ENCODE data around the gene TRMT112. TPM values are rescaled to one million over a fixed set of nuclear protein-coding genes. Genes with fewer than 3 reads are reported as not detected.

The TRMT112 gene
- polyA plus RNA-seq, 1 experiment, result 154 TPM

GRCh38 chr11:64355078-64355940 lies 38.0 kb upstream of the TRMT112 start:
- peak; percentile 92 for TF ChIP-seq CTCF (IDR thresholded peaks at IDR 0.05; ENCODE audit: insufficient read depth, low read depth, low read length)
- H3K36me3 ChIP-seq (ENCODE audit: control insufficient read depth, insufficient read depth, low read length), result no peaks in the 10 kb centered on the region
- H3K27me3 ChIP-seq (ENCODE audit: control insufficient read depth, insufficient read depth, low read length), result no peaks in the 10 kb centered on the region
- no peak overlapping the region for H3K4me3 ChIP-seq (ENCODE audit: low read depth, low read length)
- DNase-seq (ENCODE audit: low read depth), result no peak
- ChIA-PET CTCF (interaction anchor here (0.6 to 6.8 kb wide), 21 partner anchors 11 to 568 kb away, joined by 3 to 71 read pairs (median 4); partner anchors contain the start of genes BAD, ESRRA, PPP1R14B and PRDX5), POLR2A (interaction anchor here (0.9 to 1.1 kb wide), 2 partner anchors 13 to 51 kb away, joined by 3 to 24 read pairs; no protein-coding TSS in a partner anchor)

- Histone ChIP-seq H3K4me3 (ENCODE audit: low read depth, low read length) (no peak overlapping the region), H3K36me3 (ENCODE audit: control insufficient read depth, insufficient read depth, low read length) (no peaks in the 10 kb centered on the region), H3K27me3 (ENCODE audit: control insufficient read depth, insufficient read depth, low read length) (no peaks in the 10 kb centered on the region)
- TF ChIP-seq CTCF (IDR thresholded peaks at IDR 0.05; ENCODE audit: insufficient read depth, low read depth, low read length), result no peak
- DNase-seq (ENCODE audit: low read depth), result no peak
- CTCF ChIA-PET, result interaction anchor here (0.6 to 6.8 kb wide), 9 partner anchors 10 to 103 kb away, joined by 3 to 71 read pairs (median 6); partner anchors contain the start of genes PLCB3, PRDX5 and TRMT112
- POLR2A ChIA-PET, result interaction anchor here (0.9 kb wide), 1 partner anchor 11 kb away, joined by 24 read pairs; no protein-coding TSS in a partner anchor
Observed at GRCh38 chr11:64353715-64354506, 36.6 kb upstream of the TRMT112 start.

- POLR2A ChIA-PET, result no interaction called here
- H3K4me3 ChIP-seq (ENCODE audit: low read depth, low read length), result no peak overlapping the region
- H3K27me3 ChIP-seq (ENCODE audit: control insufficient read depth, insufficient read depth, low read length), result no peaks in the 10 kb centered on the region; the same call in 1 of the 2 replicates
- no peaks in the 10 kb centered on the region for H3K36me3 ChIP-seq (ENCODE audit: control insufficient read depth, insufficient read depth, low read length)
- no peak for DNase-seq (ENCODE audit: low read depth)
- CTCF ChIA-PET, result interaction anchor here (0.7 to 6.8 kb wide), 5 partner anchors 9 to 102 kb away, joined by 3 to 71 read pairs (median 7); partner anchors contain the start of genes PLCB3, PRDX5 and TRMT112
- TF ChIP-seq CTCF (IDR thresholded peaks at IDR 0.05; ENCODE audit: insufficient read depth, low read depth, low read length), result no peak
Observed at GRCh38 chr11:64352995-64353714, 35.8 kb upstream of the TRMT112 start.

- Histone ChIP-seq H3K27me3 (ENCODE audit: control insufficient read depth, insufficient read depth, low read length) (no peaks in the 10 kb centered on the region; the same call in 1 of the 2 replicates), H3K4me3 (ENCODE audit: low read depth, low read length) (no peak overlapping the region), H3K36me3 (ENCODE audit: control insufficient read depth, insufficient read depth, low read length) (no peaks in the 10 kb centered on the region)
- POLR2A ChIA-PET, result no interaction called here
- TF ChIP-seq CTCF (IDR thresholded peaks at IDR 0.05; ENCODE audit: insufficient read depth, low read depth, low read length), result no peak
- CTCF ChIA-PET, result interaction anchor here (1.5 to 6.8 kb wide), 4 partner anchors 8 to 48 kb away, joined by 6 to 71 read pairs (median 14); partner anchors contain the start of genes PRDX5 and TRMT112
- DNase-seq (ENCODE audit: low read depth), result no peak
Observed at GRCh38 chr11:64352099-64352994, 35.0 kb upstream of the TRMT112 start.
